ENCODE results near the gene PATL2.
"Not testable (repeated sequence)": the region's sequence is repeated elsewhere in the genome, so short reads cannot be mapped to it uniquely, and the experiment has no call there.

Gene PATL2

GRCh38 chr15:44689318-44689717 is 21.8 kb downstream of the PATL2 start:
- not testable (repeated sequence) for DNase-seq

GRCh38 chr15:44682809-44683682 is 28.1 kb downstream of the PATL2 start:
- peak; percentile 59 for DNase-seq

GRCh38 chr15:44682211-44682610 is 28.9 kb downstream of the PATL2 start:
- no peak for DNase-seq

GRCh38 chr15:44676676-44677075 is 34.4 kb downstream of the PATL2 start:
- DNase-seq = no peak

- no peak for DNase-seq
Observed at GRCh38 chr15:44675911-44676310, 35.2 kb downstream of the PATL2 start.

GRCh38 chr15:44673639-44674038 is 37.5 kb downstream of the PATL2 start:
- no peak for DNase-seq

- no peak for DNase-seq
Observed at GRCh38 chr15:44670087-44670950, 40.8 kb downstream of the PATL2 start.

- no peak for DNase-seq
Observed at GRCh38 chr15:44668921-44669320, 42.2 kb downstream of the PATL2 start.

- DNase-seq = no peak
Observed at GRCh38 chr15:44667039-44667360, 44.1 kb downstream of the PATL2 start.

- no peak for DNase-seq
Observed at GRCh38 chr15:44666210-44667038, 44.7 kb downstream of the PATL2 start.

GRCh38 chr15:44663410-44664308 is 47.5 kb downstream of the PATL2 start, which contains the start of gene SPG11:
Gene SPG11 (minus strand): TSS chr15:44663662. CDS start chr15:44663647, 15 bp downstream.
- DNase-seq = peak; percentile 80

GRCh38 chr15:44662478-44663409 is 48.4 kb downstream of the PATL2 start:
- DNase-seq = peak; percentile 4

- no peak for DNase-seq
Observed at GRCh38 chr15:44661576-44661975, 49.5 kb downstream of the PATL2 start.

- DNase-seq = no peak
Observed at GRCh38 chr15:44659056-44659455, 52.1 kb downstream of the PATL2 start.

GRCh38 chr15:44657378-44657777 is 53.7 kb downstream of the PATL2 start:
- DNase-seq = no peak

GRCh38 chr15:44656913-44657312 is 54.2 kb downstream of the PATL2 start:
- DNase-seq = no peak

- no peak for DNase-seq
Observed at GRCh38 chr15:44656298-44656697, 54.8 kb downstream of the PATL2 start.

- DNase-seq = no peak
Observed at GRCh38 chr15:44654858-44655257, 56.3 kb downstream of the PATL2 start.

- no peak for DNase-seq
Observed at GRCh38 chr15:44647637-44648036, 63.5 kb downstream of the PATL2 start.

- DNase-seq = no peak
Observed at GRCh38 chr15:44647036-44647435, 64.1 kb downstream of the PATL2 start.

GRCh38 chr15:44646460-44646859 is 64.7 kb downstream of the PATL2 start:
- no peak for DNase-seq

Data from DMS79 (cell line).